NB4 (cell line): ENCODE measurements around the gene FOXE1.

Experiments used
- TF ChIP-seq, protein P1 (sequence below): IDR thresholded peaks from one replicate; pipeline ENCODE4 v1.5.1; 2012; ENCODE audit warnings: low read depth, low read length
- TF ChIP-seq, protein P2 (sequence below): IDR thresholded peaks from 2 replicates; pipeline ENCODE4 v1.6.1; 2011; ENCODE audit warnings: low read depth, low read length

GRCh38 chr9:97856857-97857605 is 4.0 kb downstream of the FOXE1 start:
- TF ChIP-seq, protein P1, sequence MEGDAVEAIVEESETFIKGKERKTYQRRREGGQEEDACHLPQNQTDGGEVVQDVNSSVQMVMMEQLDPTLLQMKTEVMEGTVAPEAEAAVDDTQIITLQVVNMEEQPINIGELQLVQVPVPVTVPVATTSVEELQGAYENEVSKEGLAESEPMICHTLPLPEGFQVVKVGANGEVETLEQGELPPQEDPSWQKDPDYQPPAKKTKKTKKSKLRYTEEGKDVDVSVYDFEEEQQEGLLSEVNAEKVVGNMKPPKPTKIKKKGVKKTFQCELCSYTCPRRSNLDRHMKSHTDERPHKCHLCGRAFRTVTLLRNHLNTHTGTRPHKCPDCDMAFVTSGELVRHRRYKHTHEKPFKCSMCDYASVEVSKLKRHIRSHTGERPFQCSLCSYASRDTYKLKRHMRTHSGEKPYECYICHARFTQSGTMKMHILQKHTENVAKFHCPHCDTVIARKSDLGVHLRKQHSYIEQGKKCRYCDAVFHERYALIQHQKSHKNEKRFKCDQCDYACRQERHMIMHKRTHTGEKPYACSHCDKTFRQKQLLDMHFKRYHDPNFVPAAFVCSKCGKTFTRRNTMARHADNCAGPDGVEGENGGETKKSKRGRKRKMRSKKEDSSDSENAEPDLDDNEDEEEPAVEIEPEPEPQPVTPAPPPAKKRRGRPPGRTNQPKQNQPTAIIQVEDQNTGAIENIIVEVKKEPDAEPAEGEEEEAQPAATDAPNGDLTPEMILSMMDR, result no peak
- TF ChIP-seq, protein P2, sequence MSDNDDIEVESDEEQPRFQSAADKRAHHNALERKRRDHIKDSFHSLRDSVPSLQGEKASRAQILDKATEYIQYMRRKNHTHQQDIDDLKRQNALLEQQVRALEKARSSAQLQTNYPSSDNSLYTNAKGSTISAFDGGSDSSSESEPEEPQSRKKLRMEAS, result no peak
